Activated naive CD8-positive, alpha-beta T cell (primary cell): ENCODE data around the gene OAF.

Experiments used
- H3K27ac Mint-ChIP-seq: one replicate; pipeline ENCODE4 v1.8.0; 2021; ENCODE audit warnings: mixed read lengths
- H3K27me3 Mint-ChIP-seq: one replicate; pipeline ENCODE4 v1.8.0; 2021; ENCODE audit warnings: mixed read lengths
- H3K36me3 Mint-ChIP-seq: one replicate; pipeline ENCODE4 v1.8.0; 2021; ENCODE audit warnings: mixed read lengths
- H3K4me1 Mint-ChIP-seq: one replicate; pipeline ENCODE4 v1.8.0; 2021; ENCODE audit warnings: low read depth, mixed read lengths
- H3K4me3 Mint-ChIP-seq: one replicate; pipeline ENCODE4 v1.8.0; 2021; ENCODE audit warnings: mild to moderate bottlenecking, mixed read lengths
- H3K9me3 Mint-ChIP-seq: one replicate; pipeline ENCODE4 v1.8.0; 2021; ENCODE audit warnings: low read depth, mixed read lengths

Gene OAF

GRCh38 chr11:120219938-120220746 lies 9.3 kb downstream of the OAF start:
- Mint-ChIP-seq H3K9me3 (no peaks in the 10 kb centered on the region), H3K4me3 (no peak overlapping the region), H3K36me3 (no peaks in the 10 kb centered on the region), H3K27ac (no peak overlapping the region), H3K27me3 (no peaks in the 10 kb centered on the region), H3K4me1 (peaks cover 8% of the 10 kb centered on the region)

- H3K27me3 Mint-ChIP-seq: no peaks in the 10 kb centered on the region
These were observed 9.9 kb downstream of the OAF start for GRCh38 chr11:120220747-120221037.

GRCh38 chr11:120221115-120221752 lies 10.4 kb downstream of the OAF start:
- H3K27ac Mint-ChIP-seq: no peak overlapping the region
- H3K36me3 Mint-ChIP-seq: no peaks in the 10 kb centered on the region
- no peaks in the 10 kb centered on the region for H3K27me3 Mint-ChIP-seq
- peaks cover 8% of the 10 kb centered on the region for H3K4me1 Mint-ChIP-seq
- H3K4me3 Mint-ChIP-seq: no peak overlapping the region
- no peaks in the 10 kb centered on the region for H3K9me3 Mint-ChIP-seq

More at GRCh38 chr11:120220747-120221037, 9.9 kb downstream of the OAF start:
- H3K4me3 Mint-ChIP-seq: no peak overlapping the region
- no peaks in the 10 kb centered on the region for H3K9me3 Mint-ChIP-seq
- no peak overlapping the region for H3K27ac Mint-ChIP-seq
- H3K4me1 Mint-ChIP-seq: peaks cover 8% of the 10 kb centered on the region
- no peaks in the 10 kb centered on the region for H3K36me3 Mint-ChIP-seq

DNA sequence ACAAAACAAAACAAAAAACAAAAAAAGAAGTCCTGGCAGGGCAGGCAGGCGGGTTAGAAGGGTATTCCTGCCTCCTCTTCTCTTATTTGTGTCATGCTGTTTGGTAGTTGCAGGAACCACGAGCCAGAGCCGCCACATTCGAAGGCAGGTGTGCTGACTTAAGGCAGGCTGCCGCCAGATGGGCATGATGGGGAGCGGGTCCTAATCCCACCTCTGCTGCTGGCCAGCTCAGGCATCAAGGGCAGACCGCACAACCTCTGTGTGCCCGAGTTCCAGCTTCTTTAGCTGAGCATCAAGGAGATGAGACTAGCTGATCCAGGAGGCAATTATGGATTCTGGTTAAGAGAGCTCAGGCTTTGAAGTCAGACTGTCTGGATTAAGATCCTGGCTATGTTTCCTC lies 12.1 kb downstream of the OAF start:
- Mint-ChIP-seq H3K27me3 (no peaks in the 10 kb centered on the region), H3K27ac (no peak overlapping the region), H3K9me3 (no peaks in the 10 kb centered on the region), H3K4me1 (peaks cover 8% of the 10 kb centered on the region), H3K4me3 (no peak overlapping the region), H3K36me3 (no peaks in the 10 kb centered on the region)

DNA sequence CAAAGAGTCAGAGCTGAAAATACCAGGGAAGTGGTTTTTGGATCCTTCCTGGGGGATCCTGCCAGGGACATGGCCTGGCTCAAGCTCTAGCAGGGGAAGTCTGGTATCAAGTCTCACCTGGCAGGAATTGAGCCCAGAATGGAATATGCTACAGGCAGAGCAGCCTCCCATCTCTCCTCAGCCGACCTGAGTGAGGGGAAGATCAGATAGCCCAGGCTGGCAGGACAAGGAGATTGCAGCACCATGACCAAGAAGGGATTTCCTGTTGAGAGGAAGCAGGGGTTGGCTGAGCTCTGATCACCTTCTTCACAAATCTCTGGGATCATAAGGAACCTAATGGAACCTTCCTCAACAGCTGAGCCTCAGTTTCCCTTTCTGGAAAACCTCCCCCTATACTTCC lies 13.0 kb downstream of the OAF start:
- no peaks in the 10 kb centered on the region for H3K9me3 Mint-ChIP-seq
- H3K4me3 Mint-ChIP-seq: no peak overlapping the region
- no peaks in the 10 kb centered on the region for H3K36me3 Mint-ChIP-seq
- H3K27ac Mint-ChIP-seq: no peak overlapping the region
- H3K4me1 Mint-ChIP-seq: peaks cover 8% of the 10 kb centered on the region
- no peaks in the 10 kb centered on the region for H3K27me3 Mint-ChIP-seq

GRCh38 chr11:120224361-120224760 lies 13.5 kb downstream of the OAF start:
- no peak overlapping the region for H3K4me3 Mint-ChIP-seq
- H3K27ac Mint-ChIP-seq: no peak overlapping the region
- H3K4me1 Mint-ChIP-seq: peaks cover 8% of the 10 kb centered on the region
- H3K36me3 Mint-ChIP-seq: no peaks in the 10 kb centered on the region
- no peaks in the 10 kb centered on the region for H3K9me3 Mint-ChIP-seq
- no peaks in the 10 kb centered on the region for H3K27me3 Mint-ChIP-seq

DNA sequence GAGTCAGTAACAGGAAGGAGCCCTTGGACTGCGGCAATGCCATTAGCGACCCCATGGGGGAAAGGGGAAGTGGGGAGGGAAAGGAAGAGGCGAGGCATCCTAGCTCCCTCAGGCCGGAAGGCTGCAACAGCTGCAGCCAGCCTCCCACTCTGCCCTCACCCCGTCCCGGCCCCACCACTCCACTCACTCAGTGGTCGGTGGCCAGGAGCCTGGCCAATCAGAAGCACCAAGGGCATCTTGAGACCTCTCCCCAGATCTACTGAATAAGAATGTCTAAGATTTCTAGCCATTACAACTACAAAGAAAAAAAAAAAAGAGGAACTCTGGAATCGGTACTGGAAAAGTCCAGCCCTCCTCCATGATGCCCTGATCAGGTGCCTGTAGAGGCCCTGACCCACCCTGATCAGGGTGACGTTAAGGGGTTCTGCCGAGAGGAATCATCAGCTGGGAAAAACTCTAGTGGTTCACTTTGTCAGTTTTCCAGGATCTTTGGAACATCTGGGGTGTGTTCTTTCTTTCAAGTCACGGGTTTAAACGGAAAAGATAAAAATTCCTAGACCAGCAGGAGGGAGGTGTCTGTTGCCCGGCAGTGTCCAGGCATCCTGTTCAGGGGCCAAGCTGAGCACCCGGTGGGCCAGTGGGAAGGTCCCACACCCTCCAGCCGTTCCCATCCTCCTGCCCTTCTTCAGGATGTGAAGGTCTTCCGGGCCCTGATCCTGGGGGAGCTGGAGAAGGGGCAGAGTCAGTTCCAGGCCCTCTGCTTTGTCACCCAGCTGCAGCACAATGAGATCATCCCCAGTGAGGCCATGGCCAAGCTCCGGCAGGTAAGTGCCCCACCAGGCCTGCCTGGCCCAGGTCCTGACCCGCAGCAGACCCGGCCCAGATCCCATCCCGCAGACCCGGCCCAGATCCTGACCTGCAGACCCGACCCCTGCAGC lies 14.4 kb downstream of the OAF start:
- no peaks in the 10 kb centered on the region for H3K9me3 Mint-ChIP-seq
- H3K4me3 Mint-ChIP-seq: no peak overlapping the region
- H3K27me3 Mint-ChIP-seq: no peaks in the 10 kb centered on the region
- peaks cover 7% of the 10 kb centered on the region for H3K4me1 Mint-ChIP-seq
- no peaks in the 10 kb centered on the region for H3K36me3 Mint-ChIP-seq
- no peak overlapping the region for H3K27ac Mint-ChIP-seq

GRCh38 chr11:120226242-120226641 lies 15.4 kb downstream of the OAF start:
- peaks cover 5% of the 10 kb centered on the region for H3K4me1 Mint-ChIP-seq
- no peak overlapping the region for H3K27ac Mint-ChIP-seq
- H3K36me3 Mint-ChIP-seq: no peaks in the 10 kb centered on the region
- no peaks in the 10 kb centered on the region for H3K9me3 Mint-ChIP-seq
- H3K4me3 Mint-ChIP-seq: no peak overlapping the region
- no peaks in the 10 kb centered on the region for H3K27me3 Mint-ChIP-seq

DNA sequence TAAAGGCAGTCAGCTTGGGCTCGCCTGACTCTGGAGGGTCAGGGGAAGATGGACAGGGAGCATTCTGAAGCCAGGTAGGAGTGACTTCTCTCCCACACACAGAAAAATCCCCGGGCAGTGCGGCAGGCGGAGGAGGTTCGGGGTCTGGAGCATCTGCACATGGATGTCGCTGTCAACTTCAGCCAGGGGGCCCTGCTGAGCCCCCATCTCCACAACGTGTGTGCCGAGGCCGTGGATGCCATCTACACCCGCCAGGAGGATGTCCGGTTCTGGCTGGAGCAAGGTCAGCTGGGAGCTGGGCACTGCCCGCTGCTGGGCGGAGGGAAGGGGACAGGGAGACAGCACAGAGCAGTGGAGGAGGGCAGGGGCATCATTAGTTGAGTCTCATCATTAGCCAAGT lies 15.9 kb downstream of the OAF start:
- H3K4me3 Mint-ChIP-seq: no peak overlapping the region
- H3K27ac Mint-ChIP-seq: no peak overlapping the region
- no peaks in the 10 kb centered on the region for H3K9me3 Mint-ChIP-seq
- H3K27me3 Mint-ChIP-seq: no peaks in the 10 kb centered on the region
- no peaks in the 10 kb centered on the region for H3K36me3 Mint-ChIP-seq
- peaks cover 5% of the 10 kb centered on the region for H3K4me1 Mint-ChIP-seq

- no peaks in the 10 kb centered on the region for H3K27me3 Mint-ChIP-seq
- no peaks in the 10 kb centered on the region for H3K36me3 Mint-ChIP-seq
- H3K4me3 Mint-ChIP-seq: no peak overlapping the region
- no peaks in the 10 kb centered on the region for H3K9me3 Mint-ChIP-seq
- H3K4me1 Mint-ChIP-seq: peaks cover 5% of the 10 kb centered on the region
- H3K27ac Mint-ChIP-seq: no peak overlapping the region
These were observed 16.5 kb downstream of the OAF start for GRCh38 chr11:120227228-120227852.

DNA sequence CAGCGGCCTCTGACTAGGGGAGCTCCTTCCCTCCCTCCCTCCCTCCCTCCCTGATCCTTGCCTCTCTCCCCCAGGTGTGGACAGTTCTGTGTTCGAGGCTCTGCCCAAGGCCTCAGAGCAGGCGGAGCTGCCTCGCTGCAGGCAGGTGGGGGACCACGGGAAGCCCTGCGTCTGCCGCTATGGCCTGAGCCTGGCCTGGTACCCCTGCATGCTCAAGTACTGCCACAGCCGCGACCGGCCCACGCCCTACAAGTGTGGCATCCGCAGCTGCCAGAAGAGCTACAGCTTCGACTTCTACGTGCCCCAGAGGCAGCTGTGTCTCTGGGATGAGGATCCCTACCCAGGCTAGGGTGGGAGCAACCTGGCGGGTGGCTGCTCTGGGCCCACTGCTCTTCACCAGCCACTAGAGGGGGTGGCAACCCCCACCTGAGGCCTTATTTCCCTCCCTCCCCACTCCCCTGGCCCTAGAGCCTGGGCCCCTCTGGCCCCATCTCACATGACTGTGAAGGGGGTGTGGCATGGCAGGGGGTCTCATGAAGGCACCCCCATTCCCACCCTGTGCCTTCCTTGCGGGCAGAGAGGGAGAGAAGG lies 18.1 kb downstream of the OAF start:
- Mint-ChIP-seq H3K27ac (no peak overlapping the region), H3K4me3 (no peak overlapping the region), H3K36me3 (no peaks in the 10 kb centered on the region), H3K9me3 (no peaks in the 10 kb centered on the region), H3K27me3 (no peaks in the 10 kb centered on the region), H3K4me1 (peaks cover 5% of the 10 kb centered on the region)

- no peak overlapping the region for H3K27ac Mint-ChIP-seq
- H3K4me3 Mint-ChIP-seq: no peak overlapping the region
- peaks cover under 1% of the 10 kb centered on the region for H3K4me1 Mint-ChIP-seq
- H3K27me3 Mint-ChIP-seq: no peaks in the 10 kb centered on the region
- no peaks in the 10 kb centered on the region for H3K36me3 Mint-ChIP-seq
- H3K9me3 Mint-ChIP-seq: no peaks in the 10 kb centered on the region
These were observed 18.9 kb downstream of the OAF start for GRCh38 chr11:120229451-120230424.

- peaks cover 1% of the 10 kb centered on the region for H3K27me3 Mint-ChIP-seq
- H3K27ac Mint-ChIP-seq: no peak overlapping the region
- no peaks in the 10 kb centered on the region for H3K36me3 Mint-ChIP-seq
- no peaks in the 10 kb centered on the region for H3K4me1 Mint-ChIP-seq
- no peak overlapping the region for H3K4me3 Mint-ChIP-seq
- no peaks in the 10 kb centered on the region for H3K9me3 Mint-ChIP-seq
These were observed 19.7 kb downstream of the OAF start for GRCh38 chr11:120230433-120231071.
